GM21515 (cell line): ENCODE data around the gene DOK6.
"Not testable (repeated sequence)": the region's sequence is repeated elsewhere in the genome, so short reads cannot be mapped to it uniquely, and the experiment has no call there.

Experiments
- ATAC-seq: cut with Tn5 transposase; IDR thresholded peaks from one replicate; pipeline ENCODE4 v1.9.1; 2021; ENCODE audit not compliant: unreplicated experiment

The DOK6 gene

GRCh38 chr18:69853051-69853450, 452.4 kb downstream of the DOK6 start:
- ATAC-seq: no peak

GRCh38 chr18:69854455-69854854, 453.8 kb downstream of the DOK6 start:
- ATAC-seq: no peak

- no peak for ATAC-seq
Measured at GRCh38 chr18:69858897-69859296, 458.2 kb downstream of the DOK6 start.

GRCh38 chr18:69864802-69865201, 464.1 kb downstream of the DOK6 start:
- ATAC-seq: peak; percentile 43

GRCh38 chr18:69865776-69866175, 465.1 kb downstream of the DOK6 start:
- ATAC-seq: no peak

GRCh38 chr18:69866212-69866611, 465.5 kb downstream of the DOK6 start:
- no peak for ATAC-seq

- no peak for ATAC-seq
Measured at GRCh38 chr18:69870736-69871135, 470.0 kb downstream of the DOK6 start.

GRCh38 chr18:69871363-69871762, 470.7 kb downstream of the DOK6 start:
- ATAC-seq: no peak

- ATAC-seq: no peak
Measured at GRCh38 chr18:69872661-69873060, 472.0 kb downstream of the DOK6 start.

- no peak for ATAC-seq
Measured at GRCh38 chr18:69874058-69874457, 473.4 kb downstream of the DOK6 start.

- ATAC-seq: no peak
Measured at GRCh38 chr18:69876490-69876889, 475.8 kb downstream of the DOK6 start.

- no peak for ATAC-seq
Measured at GRCh38 chr18:69878213-69878933, 477.7 kb downstream of the DOK6 start.

GRCh38 chr18:69879051-69879450, 478.4 kb downstream of the DOK6 start:
- ATAC-seq: not testable (repeated sequence)

GRCh38 chr18:69880083-69880482, 479.4 kb downstream of the DOK6 start:
- ATAC-seq: no peak

- no peak for ATAC-seq
Measured at GRCh38 chr18:69882965-69883668, 482.4 kb downstream of the DOK6 start.

- ATAC-seq: no peak
Measured at GRCh38 chr18:69883781-69884180, 483.1 kb downstream of the DOK6 start.

GRCh38 chr18:69885355-69885754, 484.7 kb downstream of the DOK6 start:
- no peak for ATAC-seq

- peak; percentile 75 for ATAC-seq
Measured at GRCh38 chr18:69885841-69886531, 485.3 kb downstream of the DOK6 start.

GRCh38 chr18:69887256-69887655, 486.6 kb downstream of the DOK6 start:
- ATAC-seq: no peak

GRCh38 chr18:69889009-69889408, 488.3 kb downstream of the DOK6 start:
- no peak for ATAC-seq

- no peak for ATAC-seq
Measured at GRCh38 chr18:69890558-69890957, 489.9 kb downstream of the DOK6 start.

- no peak for ATAC-seq
Measured at GRCh38 chr18:69894467-69894866, 493.8 kb downstream of the DOK6 start.
